ENCODE measurements around the gene POLR1G. TPM values are rescaled to one million over a fixed set of nuclear protein-coding genes. Genes with fewer than 3 reads are reported as not detected.

Gene POLR1G
- total RNA-seq, 3 donors from 2014 or later = 3.2 to 4.1 (median 3.2) TPM

DNA sequence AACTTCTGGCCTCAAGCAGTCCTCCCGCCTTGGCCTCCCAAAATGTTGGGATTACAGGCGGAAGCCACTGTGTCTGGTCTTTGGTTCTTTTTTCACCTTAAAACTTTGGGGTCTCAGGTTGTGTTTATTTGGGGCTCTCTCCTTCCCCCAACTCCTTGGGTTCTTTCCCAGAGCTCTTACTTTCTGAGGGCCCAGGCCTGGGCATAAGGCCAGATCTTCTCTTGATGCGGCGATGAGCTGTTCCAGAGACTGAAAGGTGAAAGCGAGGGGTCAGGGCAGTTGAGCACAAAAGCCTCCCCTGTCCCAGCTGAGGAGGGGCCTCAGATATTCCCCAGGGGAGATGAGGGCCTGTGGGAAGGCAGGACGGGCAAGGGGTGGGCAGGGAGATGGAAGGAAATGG is 7.1 kb downstream of the POLR1G start:
- H3K4me1 ChIP-seq (ENCODE audit: low read depth) = no peaks in the 10 kb centered on the region
- no peaks in the 10 kb centered on the region for H3K9me3 ChIP-seq
- H3K4me3 ChIP-seq = no peak overlapping the region
- TF ChIP-seq, protein P1, sequence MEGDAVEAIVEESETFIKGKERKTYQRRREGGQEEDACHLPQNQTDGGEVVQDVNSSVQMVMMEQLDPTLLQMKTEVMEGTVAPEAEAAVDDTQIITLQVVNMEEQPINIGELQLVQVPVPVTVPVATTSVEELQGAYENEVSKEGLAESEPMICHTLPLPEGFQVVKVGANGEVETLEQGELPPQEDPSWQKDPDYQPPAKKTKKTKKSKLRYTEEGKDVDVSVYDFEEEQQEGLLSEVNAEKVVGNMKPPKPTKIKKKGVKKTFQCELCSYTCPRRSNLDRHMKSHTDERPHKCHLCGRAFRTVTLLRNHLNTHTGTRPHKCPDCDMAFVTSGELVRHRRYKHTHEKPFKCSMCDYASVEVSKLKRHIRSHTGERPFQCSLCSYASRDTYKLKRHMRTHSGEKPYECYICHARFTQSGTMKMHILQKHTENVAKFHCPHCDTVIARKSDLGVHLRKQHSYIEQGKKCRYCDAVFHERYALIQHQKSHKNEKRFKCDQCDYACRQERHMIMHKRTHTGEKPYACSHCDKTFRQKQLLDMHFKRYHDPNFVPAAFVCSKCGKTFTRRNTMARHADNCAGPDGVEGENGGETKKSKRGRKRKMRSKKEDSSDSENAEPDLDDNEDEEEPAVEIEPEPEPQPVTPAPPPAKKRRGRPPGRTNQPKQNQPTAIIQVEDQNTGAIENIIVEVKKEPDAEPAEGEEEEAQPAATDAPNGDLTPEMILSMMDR (IDR thresholded peaks at IDR 0.05) = no peak
- ATAC-seq (no peak), DNase-seq (no peak)
- H3K36me3 ChIP-seq (ENCODE audit: low read depth) = no peaks in the 10 kb centered on the region
- intact Hi-C loops (cut with DNase I, micrococcal nuclease) = no loop called here

DNA sequence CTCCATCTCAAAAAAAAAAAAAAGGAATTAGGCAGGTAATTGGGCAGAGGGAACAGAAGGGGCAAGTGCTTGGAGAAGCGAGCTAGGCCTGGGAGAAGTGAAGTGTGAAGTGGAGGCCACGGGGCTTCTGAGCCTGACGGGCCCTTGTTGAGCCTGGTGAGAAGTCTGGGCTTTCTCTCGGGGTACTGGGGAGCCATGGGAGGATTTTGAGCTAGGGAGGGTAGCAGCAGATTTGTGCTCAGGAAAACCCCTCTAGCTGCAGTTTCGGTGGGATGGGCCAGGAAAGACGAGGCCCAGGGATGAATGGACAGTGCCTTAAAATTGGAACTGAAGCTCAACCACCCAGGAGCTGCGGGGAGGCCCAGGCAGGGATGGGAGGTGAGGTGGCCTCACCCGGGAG is 8.0 kb downstream of the POLR1G start:
- Histone ChIP-seq H3K9me3 (no peaks in the 10 kb centered on the region), H3K4me3 (no peak overlapping the region), H3K36me3 (ENCODE audit: low read depth) (no peaks in the 10 kb centered on the region), H3K4me1 (ENCODE audit: low read depth) (no peaks in the 10 kb centered on the region)
- intact Hi-C loops (cut with DNase I, micrococcal nuclease) = no loop called here
- TF ChIP-seq, protein P1 (IDR thresholded peaks at IDR 0.05) = no peak
- ATAC-seq (no peak), DNase-seq (no peak)

DNA sequence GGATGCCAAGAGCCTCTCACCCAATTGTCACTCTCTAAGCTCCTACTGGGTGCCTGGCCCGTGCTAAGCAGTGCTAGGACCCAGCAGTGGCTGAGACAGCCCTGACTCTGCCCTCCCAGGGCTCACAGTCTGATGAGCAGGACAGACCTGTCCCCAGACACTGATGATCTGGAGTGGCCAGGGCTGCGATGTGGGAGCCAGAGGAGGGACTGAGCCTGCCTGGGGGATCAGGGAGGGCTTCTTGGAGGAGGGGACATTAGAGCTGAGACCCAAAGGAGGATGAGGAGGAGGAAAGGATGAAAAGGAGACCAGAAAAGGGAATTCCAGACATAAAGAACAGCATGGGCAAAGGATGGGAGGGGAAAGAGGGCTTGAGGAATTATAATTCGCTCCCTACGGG is 10.7 kb downstream of the POLR1G start:
- intact Hi-C loops (cut with DNase I, micrococcal nuclease) = no loop called here
- ATAC-seq = no peak
- TF ChIP-seq, protein P1 (IDR thresholded peaks at IDR 0.05) = no peak
- Histone ChIP-seq H3K9me3 (no peaks in the 10 kb centered on the region), H3K4me3 (no peak overlapping the region), H3K4me1 (ENCODE audit: low read depth) (no peaks in the 10 kb centered on the region), H3K36me3 (ENCODE audit: low read depth) (no peaks in the 10 kb centered on the region)
- DNase-seq = no peak

DNA sequence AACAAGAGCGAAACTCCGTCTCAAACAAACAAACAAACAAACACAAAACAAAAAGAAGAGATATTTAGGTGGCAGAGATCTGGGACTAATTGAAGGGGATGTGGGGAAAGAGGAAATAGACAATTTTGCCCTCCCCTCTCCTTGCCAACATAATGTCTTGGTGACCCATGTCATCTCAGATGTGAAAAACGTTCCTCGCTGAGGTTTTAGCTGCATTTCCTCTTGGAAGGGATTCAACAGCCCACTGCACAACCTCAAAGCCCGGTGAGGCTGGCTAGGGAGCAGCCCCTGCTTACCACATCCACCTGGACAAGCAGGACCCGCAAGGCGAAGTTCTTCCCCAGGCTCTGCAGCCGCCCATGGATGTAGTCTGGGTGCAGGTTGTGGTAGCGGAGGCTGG is 12.4 kb downstream of the POLR1G start:
- intact Hi-C loops (cut with DNase I, micrococcal nuclease) = no loop called here
- no peaks in the 10 kb centered on the region for H3K36me3 ChIP-seq (ENCODE audit: low read depth)
- no peak overlapping the region for H3K4me3 ChIP-seq
- no peak for ATAC-seq
- no peaks in the 10 kb centered on the region for H3K9me3 ChIP-seq
- no peak for DNase-seq
- TF ChIP-seq, protein P1 (IDR thresholded peaks at IDR 0.05) = no peak
- H3K4me1 ChIP-seq (ENCODE audit: low read depth) = peaks cover 6% of the 10 kb centered on the region

DNA sequence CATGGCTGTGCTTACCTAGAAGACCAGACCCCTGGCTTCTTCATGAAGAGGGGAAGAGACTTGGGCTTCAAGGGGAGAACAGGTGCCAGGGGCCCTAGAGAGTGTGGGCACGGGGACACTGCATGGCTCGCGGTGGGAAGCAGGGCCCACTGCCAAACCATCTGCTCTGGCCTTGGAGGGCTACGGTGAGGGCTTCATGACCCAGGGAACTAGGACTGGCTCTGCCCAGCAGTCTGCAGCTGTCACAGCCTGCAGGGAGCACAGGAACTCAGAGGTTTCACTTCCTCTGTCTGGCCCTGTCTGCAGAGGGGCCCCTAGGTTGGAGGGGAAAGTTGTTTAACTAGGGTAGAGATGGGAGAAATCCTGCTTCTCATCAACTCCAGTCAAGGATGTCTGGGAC is 13.0 kb downstream of the POLR1G start:
- peaks cover 6% of the 10 kb centered on the region for H3K4me1 ChIP-seq (ENCODE audit: low read depth)
- ATAC-seq = no peak
- H3K36me3 ChIP-seq (ENCODE audit: low read depth) = no peaks in the 10 kb centered on the region
- H3K4me3 ChIP-seq = no peak overlapping the region
- DNase-seq = no peak
- H3K9me3 ChIP-seq = no peaks in the 10 kb centered on the region
- intact Hi-C loops (cut with DNase I, micrococcal nuclease) = no loop called here
- TF ChIP-seq, protein P1 (IDR thresholded peaks at IDR 0.05) = no peak

DNA sequence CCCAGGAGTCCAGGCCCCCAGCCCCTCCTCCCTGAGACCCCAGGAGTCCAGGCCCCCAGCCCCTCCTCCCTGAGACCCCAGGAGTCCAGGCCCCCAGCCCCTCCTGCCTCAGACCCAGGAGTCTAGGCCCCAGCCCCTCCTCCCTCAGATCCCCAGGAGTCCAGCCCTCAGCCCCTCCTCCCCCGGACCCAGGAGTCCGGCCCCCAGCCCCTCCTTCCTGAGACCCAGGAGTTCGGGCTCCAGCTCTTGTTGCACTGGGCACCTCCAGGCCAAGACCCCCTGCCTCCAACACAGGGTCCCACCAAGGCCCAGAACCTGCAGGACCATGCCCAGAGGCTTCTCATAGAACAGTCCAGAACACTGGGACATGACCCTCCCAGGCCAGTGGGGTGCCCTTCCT is 13.5 kb downstream of the POLR1G start:
- H3K4me1 ChIP-seq (ENCODE audit: low read depth) = peaks cover 6% of the 10 kb centered on the region
- DNase-seq (no peak), ATAC-seq (no peak)
- H3K4me3 ChIP-seq = no peak overlapping the region
- TF ChIP-seq, protein P1 (IDR thresholded peaks at IDR 0.05) = no peak
- no peaks in the 10 kb centered on the region for H3K9me3 ChIP-seq
- H3K36me3 ChIP-seq (ENCODE audit: low read depth) = no peaks in the 10 kb centered on the region
- intact Hi-C loops (cut with DNase I, micrococcal nuclease) = no loop called here
